ENCODE data around the gene RHOBTB1.

RHOBTB1 gene

GRCh38 chr10:60952846-60953220 lies 8.8 kb upstream of the RHOBTB1 start:
- no peak overlapping the region for H3K4me3 ChIP-seq (replicated peaks in 1 of 2; ENCODE audit: low read depth in 2 of 2, low read length in 2 of 2)
- no peak for TF ChIP-seq CTCF (IDR thresholded peaks at IDR 0.05; ENCODE audit: low read depth, low read length)
- DNase-seq (ENCODE audit: low read depth in 2 of 2): no peak

- H3K4me3 ChIP-seq (replicated peaks in 1 of 2; ENCODE audit: low read depth in 2 of 2, low read length in 2 of 2): no peak overlapping the region
- TF ChIP-seq CTCF (IDR thresholded peaks at IDR 0.05; ENCODE audit: low read depth, low read length): no peak
- DNase-seq (ENCODE audit: low read depth in 2 of 2): no peak
These were observed 8.3 kb upstream of the RHOBTB1 start for GRCh38 chr10:60952067-60952845.

DNA sequence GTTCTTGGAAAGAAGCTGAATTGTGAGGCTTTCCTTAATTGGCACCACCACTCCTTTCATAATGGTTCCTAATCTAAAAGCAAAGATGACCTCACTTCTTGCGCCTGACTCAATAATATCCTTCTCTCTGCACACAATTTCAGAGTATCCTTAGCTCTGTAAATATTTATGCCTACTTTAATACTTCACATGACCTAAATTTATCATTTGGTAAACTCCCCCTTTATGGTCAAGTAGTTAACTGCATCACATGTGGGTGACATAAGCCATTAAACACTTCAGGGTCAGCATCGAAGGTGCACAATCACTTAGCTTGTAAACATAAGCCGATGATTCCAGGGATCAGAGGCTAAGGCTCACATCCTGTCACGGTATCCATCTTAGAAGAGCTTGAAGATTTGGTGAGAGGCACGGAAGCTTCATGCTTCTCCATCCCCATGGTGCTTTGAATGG lies 7.3 kb upstream of the RHOBTB1 start:
- no peak overlapping the region for H3K4me3 ChIP-seq (replicated peaks in 1 of 2; ENCODE audit: low read depth in 2 of 2, low read length in 2 of 2)
- no peak for TF ChIP-seq CTCF (IDR thresholded peaks at IDR 0.05; ENCODE audit: low read depth, low read length)
- DNase-seq (ENCODE audit: low read depth in 2 of 2): no peak

- H3K4me3 ChIP-seq (replicated peaks in 1 of 2; ENCODE audit: low read depth in 2 of 2, low read length in 2 of 2): no peak overlapping the region
- DNase-seq (ENCODE audit: low read depth in 2 of 2): no peak
- TF ChIP-seq CTCF (IDR thresholded peaks at IDR 0.05; ENCODE audit: low read depth, low read length): no peak
These were observed 6.3 kb upstream of the RHOBTB1 start for GRCh38 chr10:60950300-60950699.

DNA sequence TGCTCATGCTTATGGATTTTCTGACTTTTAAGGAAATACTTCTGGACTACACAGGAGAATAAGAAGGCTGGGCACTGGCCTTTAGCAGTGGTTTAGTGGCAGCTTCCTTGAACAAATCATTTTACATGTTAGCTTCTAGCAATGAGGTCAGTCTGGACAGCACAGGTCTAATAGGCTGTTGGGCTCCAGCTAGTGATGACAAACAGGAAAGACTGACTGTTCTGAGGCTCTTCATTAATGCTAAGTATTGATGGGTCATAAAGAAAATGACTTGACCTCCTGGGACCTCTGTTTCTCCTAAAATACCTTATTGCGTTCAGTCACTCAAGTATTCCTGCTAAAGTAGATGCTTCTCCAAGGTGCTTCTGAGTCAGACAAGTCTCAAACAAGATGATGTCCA lies 4.9 kb upstream of the RHOBTB1 start:
- H3K4me3 ChIP-seq (replicated peaks in 1 of 2; ENCODE audit: low read depth in 2 of 2, low read length in 2 of 2): no peak overlapping the region
- TF ChIP-seq CTCF (IDR thresholded peaks at IDR 0.05; ENCODE audit: low read depth, low read length): no peak
- DNase-seq (ENCODE audit: low read depth in 2 of 2): no peak

DNA sequence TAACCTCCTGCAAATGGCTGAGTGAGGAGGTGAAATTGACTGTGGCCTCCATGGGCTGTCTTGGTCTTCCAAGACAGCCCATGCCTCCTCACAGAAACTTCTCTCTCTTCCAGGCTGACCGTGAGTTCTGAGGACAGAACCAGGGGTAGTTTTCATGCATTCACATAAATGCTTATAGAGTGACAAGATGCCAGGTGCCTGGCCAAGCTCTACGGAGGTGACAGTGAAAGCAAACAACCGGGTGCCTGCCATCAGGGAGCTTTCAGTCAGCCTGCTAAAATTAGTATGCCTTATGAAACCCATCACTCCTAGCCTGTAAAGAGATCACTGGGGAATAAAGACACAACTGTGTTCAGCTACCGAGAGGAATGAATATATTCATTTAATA lies 919 bp upstream of the RHOBTB1 start:
- H3K4me3 ChIP-seq (replicated peaks in 1 of 2; ENCODE audit: low read depth in 2 of 2, low read length in 2 of 2): peak overlapping the region; percentile 67 to 78
- no peak for TF ChIP-seq CTCF (IDR thresholded peaks at IDR 0.05; ENCODE audit: low read depth, low read length)

More for the DNA sequence above, 919 bp upstream of the RHOBTB1 start:
- DNase-seq (ENCODE audit: low read depth in 2 of 2): no peak
